K562 (cell line): Measurements from ENCODE around the gene SPEM2. TPM values are rescaled to one million over a fixed set of nuclear protein-coding genes. Genes with fewer than 3 reads are reported as not detected.

Experiments
- ATAC-seq: fragments of 200-7000 bp; cut with Tn5 transposase; 3 replicates; pipeline ENCODE4 v1.9.1; 2020; ENCODE audit warnings: moderate library complexity
- BruUV-seq: library from RNA; stranded (reverse); fragments of 400-500 nt; replicated peaks from 2 replicates; lab custom pipeline; 2021; lab: Mats Ljungman, UMichigan
- CTCF ChIA-PET: fragments of 300-600 bp; formaldehyde crosslinking; extraction: SDS; loops from one replicate; lab custom pipeline; 2021; ENCODE audit warnings: low intra/inter-chr PET ratio; lab: Yijun Ruan, JAX
- POLR2A ChIA-PET: fragments of 300-600, 350-650 bp; sonication (Branson Sonifier 250); formaldehyde crosslinking; extraction: SDS; loops from one replicate; lab custom pipeline; 2021; ENCODE audit warnings: antibody characterized with exemption, inconsistent platforms; lab: Yijun Ruan, JAX
- DNase-seq, 4 experiments: peaks; one replicate each; pipeline versions ENCODE4 v3.0.0 to v3.0.0-alpha.2; 2011 to 2018; ENCODE audit warnings: low spot score in 3 of 4, mixed read lengths in 3 of 4; ENCODE audit errors: extremely low read depth in 1 of 4
- FAIRE-seq: peaks from 2 replicates; lab custom pipeline; 2011; peaks lifted over from hg19 to GRCh38; lab: Jason Lieb, UNC
- H2AFZ ChIP-seq: 2 replicates; pipeline ENCODE4 v1.6.0; 2011; ENCODE audit warnings: low read depth, low read length, control low read depth, inconsistent platforms
- H3K27ac ChIP-seq: fragments of 200-600 bp; 3 replicates; pipeline ENCODE4 v1.8.0; 2011; ENCODE audit warnings: low read depth, mild to moderate bottlenecking, control low read depth, inconsistent platforms, low read length, moderate library complexity, mixed read lengths; ENCODE audit errors: extremely low read depth
- H3K27me3 ChIP-seq, 2 experiments: fragments of 300-600 bp in 1 of 2; 2 replicates in 1 of 2; 3 replicates in 1 of 2; pipeline versions ENCODE4 v1.6.0 to v1.8.0; 2011; ENCODE audit warnings: inconsistent platforms in 2 of 2, low read length in 2 of 2, mild to moderate bottlenecking in 1 of 2, mixed read lengths in 1 of 2, moderate library complexity in 1 of 2; ENCODE audit not compliant: control insufficient read depth in 2 of 2, insufficient read depth in 2 of 2
- H3K36me3 ChIP-seq: fragments of 300-600 bp; 3 replicates; pipeline ENCODE4 v1.8.0; 2011; ENCODE audit warnings: mild to moderate bottlenecking, low read length, inconsistent platforms; ENCODE audit not compliant: control insufficient read depth, insufficient read depth
- H3K4me1 ChIP-seq, 2 experiments: fragments of 200-600 bp in 1 of 2; replicated peaks in 1 of 2; 2 replicates in 1 of 2; 3 replicates in 1 of 2; pipeline versions ENCODE4 v1.5.1 to v1.8.0; 2011; ENCODE audit warnings: inconsistent platforms in 2 of 2, low read length in 2 of 2, mild to moderate bottlenecking in 1 of 2, mixed read lengths in 1 of 2, moderate library complexity in 1 of 2; ENCODE audit not compliant: control insufficient read depth in 2 of 2, insufficient read depth in 2 of 2
- H3K4me2 ChIP-seq: 2 replicates; pipeline ENCODE4 v1.6.1; 2011; ENCODE audit warnings: low read length, control low read depth, inconsistent platforms, mixed read lengths; ENCODE audit not compliant: insufficient read depth
- H3K4me3 ChIP-seq: fragments of 200-600 bp; sonication (generic), shearing (Covaris generic); 2 replicates; pipeline ENCODE4 v1.5.1; 2016; ENCODE audit warnings: control low read depth, inconsistent platforms
- H3K79me2 ChIP-seq: fragments of 200-600 bp; 3 replicates; pipeline ENCODE4 v1.8.0; 2011; ENCODE audit warnings: low read length, inconsistent platforms; ENCODE audit not compliant: control insufficient read depth, insufficient read depth
- H3K9ac ChIP-seq, 2 experiments: 2 replicates each; pipeline versions ENCODE4 v1.6.0 to v1.6.1; 2011; ENCODE audit warnings: low read depth in 2 of 2, low read length in 2 of 2, control low read depth in 1 of 2, inconsistent platforms in 1 of 2, mild to moderate bottlenecking in 1 of 2, mixed read lengths in 1 of 2; ENCODE audit not compliant: insufficient read depth in 1 of 2
- H3K9me1 ChIP-seq: one replicate; pipeline ENCODE4 v1.6.0; 2011; ENCODE audit warnings: inconsistent platforms, mild to moderate bottlenecking, low read length, moderate library complexity; ENCODE audit not compliant: control insufficient read depth, insufficient read depth
- H3K9me3 ChIP-seq: replicated peaks from 2 replicates; pipeline ENCODE4 v1.5.1; 2011; ENCODE audit warnings: low read depth, low read length, inconsistent platforms; ENCODE audit not compliant: control insufficient read depth, insufficient read depth
- H4K20me1 ChIP-seq: replicated peaks from 2 replicates; pipeline ENCODE4 v1.6.1; 2011; ENCODE audit warnings: low read length, inconsistent platforms, mixed read lengths; ENCODE audit not compliant: control insufficient read depth, insufficient read depth
- RFX1 ChIP-seq: fragments of 450-650 bp; IDR thresholded peaks from 2 replicates; pipeline ENCODE4 v1.6.1; 2016; ENCODE audit warnings: mild to moderate bottlenecking, moderate library complexity
- ZNF165 ChIP-seq: fragments of 250-450 bp; sonication (Bioruptor Pico); IDR thresholded peaks from 2 replicates; pipeline ENCODE4 v1.4.0; 2020; ENCODE audit warnings: borderline replicate concordance
- WGBS: fragments of 100-300 bp; shearing (Covaris generic); methylation state at CpG from one replicate; pipeline ENCODE4 v1.1.6; 2016; ENCODE audit warnings: low coverage, mixed read lengths; ENCODE audit not compliant: insufficient coverage; ENCODE audit errors: missing lambda C conversion rate; 5-methylcytosine and 5-hydroxymethylcytosine counted together
- in situ Hi-C: fragments of 300-500 bp; cut with MboI; formaldehyde crosslinking; loops from 4 replicates; pipeline ENCODE4 v1.15.0; 2018; ENCODE audit warnings: inconsistent platforms, mixed read lengths
- intact Hi-C: fragments of 100-400 bp; cut with micrococcal nuclease; formaldehyde crosslinking; loops from 2 replicates; pipeline ENCODE4 v1.14.2; 2022
- polyA plus RNA-seq, 8 experiments: library from polyadenylated mRNA; depleted of rRNA in 4 of 8; stranded (reverse) in 5 of 8; unstranded in 3 of 8; fragments of >200 nt; fragmentation: Nextera tagmentation in 2 of 8; fragmentation: Illumina TruSeq in 1 of 8; extraction: Ambion mirVana in 2 of 8; extraction: Trizol in 1 of 8; gene quantifications; 2 replicates each; pipeline versions ENCODE4 v1.2.1 to v1.2.3, GENCODE V29; 2011 to 2014; ENCODE audit warnings: inconsistent platforms in 1 of 8, missing spikeins in 1 of 8
- total RNA-seq, 7 experiments: library from RNA; depleted of rRNA in 6 of 7; stranded (reverse); fragments of >200 nt in 6 of 7; fragmentation: Illumina TruSeq in 2 of 7; extraction: Trizol in 2 of 7; gene quantifications; 2 replicates each; pipeline versions ENCODE4 v1.2.1 to v1.2.3, GENCODE V29; 2011 to 2021; ENCODE audit warnings: low replicate concordance in 1 of 7
- TF ChIP-seq, protein P1 (sequence below), 3 experiments: IDR thresholded peaks in 2 of 3; conservative IDR thresholded peaks in 1 of 3; 2 replicates each; pipeline ENCODE4 v1.5.1; 2011 to 2012; ENCODE audit warnings: low read length in 3 of 3, mild to moderate bottlenecking in 3 of 3, control low read depth in 2 of 3, improper control_type of control experiment in 1 of 3, inconsistent platforms in 1 of 3, low read depth in 1 of 3, mixed read lengths in 1 of 3, moderate library complexity in 1 of 3; ENCODE audit not compliant: insufficient read depth in 2 of 3

The SPEM2 gene
- total and polyA plus RNA-seq, 9 of the 15 experiments (the other 6 are each of a cell fraction or from before 2014, with no cell fraction given) = not detected

DNA sequence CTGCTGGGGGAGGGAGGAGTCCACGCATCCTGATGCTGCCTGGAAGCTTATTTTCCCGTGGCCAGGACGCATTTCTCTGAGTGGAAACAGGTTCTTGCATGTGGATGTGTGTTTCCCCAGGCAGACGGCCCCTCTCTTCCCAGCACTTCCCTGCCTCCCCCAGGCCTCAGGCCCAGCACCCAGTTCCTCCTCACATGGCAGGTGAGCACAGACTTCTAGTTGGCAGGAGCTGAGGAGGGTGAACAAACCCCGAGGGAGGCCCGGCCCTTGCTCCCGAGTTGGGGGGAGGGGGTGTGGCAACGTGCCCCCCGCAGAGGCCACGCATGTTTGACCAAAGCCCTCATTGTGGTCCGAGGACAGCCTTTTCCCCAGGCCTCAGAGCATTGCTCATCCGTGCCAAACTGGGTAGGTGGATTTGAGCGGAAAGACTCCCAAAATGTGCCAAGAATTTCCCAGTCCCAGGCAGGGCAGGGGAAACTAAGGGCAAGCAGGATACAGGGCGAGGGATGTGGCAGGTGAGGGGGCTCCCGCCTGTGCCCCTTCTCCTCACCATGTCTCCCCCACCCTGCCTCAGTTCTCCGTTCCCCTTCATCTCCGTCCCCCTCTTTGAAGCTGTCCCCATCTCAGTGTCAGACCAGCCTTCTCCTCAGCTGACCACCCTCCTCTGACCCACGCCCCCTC lies 6.8 kb upstream of the SPEM2 start:
- Histone ChIP-seq H3K9me1 (no peaks in the 10 kb centered on the region), H3K4me2 (no peak overlapping the region), H3K4me1 (peaks cover 0 to 10% of the 10 kb centered on the region in 2 experiments; a peak in 2 of 5 replicates), H3K27me3 (no peaks in the 10 kb centered on the region), H3K36me3 (no peaks in the 10 kb centered on the region), H3K9ac (no peak overlapping the region), H3K9me3 (no peaks in the 10 kb centered on the region), H3K4me3 (no peak overlapping the region), H3K27ac (no peak overlapping the region), H2AFZ (no peak overlapping the region), H3K79me2 (no peaks in the 10 kb centered on the region), H4K20me1 (no peaks in the 10 kb centered on the region)
- ATAC-seq (no peak), FAIRE-seq (no peak), DNase-seq (no peak)
- WGBS = 29% methylated on average over 13 of the region's 18 CpGs
- POLR2A ChIA-PET = interaction anchor here (1.0 kb wide), 1 partner anchor 14 kb away, joined by 4 read pairs; the partner anchor contains the start of gene TMEM256
- no peak for TF ChIP-seq ZNF165
- in situ Hi-C loops (no loop called here), intact Hi-C loops (no loop called here)
- CTCF ChIA-PET = no interaction called here
- BruUV-seq = no TSS peak

DNA sequence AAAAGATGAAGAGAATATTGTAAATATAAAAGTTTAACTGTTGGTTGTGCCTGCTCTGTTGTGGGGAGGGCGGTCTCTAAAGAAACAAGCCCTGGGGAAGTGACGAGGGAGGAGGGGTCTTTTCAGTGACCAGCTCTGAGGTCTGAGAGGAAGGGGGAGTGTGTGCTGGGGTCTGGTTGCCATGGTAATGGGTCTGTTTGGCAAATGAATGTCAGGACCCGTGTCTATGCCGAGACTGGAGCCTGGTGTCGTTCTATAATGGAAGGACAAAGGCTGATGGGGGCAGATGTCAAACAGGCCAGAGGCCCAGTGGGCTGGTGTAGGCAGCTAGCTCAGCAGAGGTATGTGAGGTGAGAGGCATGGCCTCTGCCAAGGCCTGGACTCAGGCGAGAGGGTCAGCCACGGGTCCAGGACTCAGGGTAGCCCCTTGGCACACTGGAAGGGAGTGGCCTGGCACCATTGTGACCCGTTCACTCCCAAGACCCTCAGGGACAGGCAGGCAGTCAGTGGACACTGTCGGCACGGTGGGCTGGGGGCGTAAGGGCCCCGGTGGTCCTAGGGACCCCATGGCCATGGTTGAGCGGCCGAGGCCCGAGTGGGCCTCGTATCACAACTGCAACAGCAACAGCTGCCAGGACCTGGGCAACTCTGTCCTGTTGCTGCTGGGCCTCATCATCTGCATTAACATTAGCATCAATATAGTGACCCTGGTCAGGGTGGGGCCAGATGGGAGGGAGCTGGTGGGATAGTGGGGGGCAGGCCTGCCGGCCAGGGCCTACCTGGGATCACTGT lies 5.4 kb upstream of the SPEM2 start, which contains the start of gene SPEM1:
TSS of gene SPEM1 (plus strand) at position 506 of the 792 bp plus-strand sequence. CDS start at position 567, 61 bp downstream.
- H3K27ac ChIP-seq = no peak within 1 kb of the TSS
- H3K36me3 ChIP-seq = no peaks in the 10 kb centered on the region
- FAIRE-seq (no peak), ATAC-seq (no peak), DNase-seq (no peak)
- H3K4me3 ChIP-seq = no peak within 1 kb of the TSS
- TF ChIP-seq, protein P1, sequence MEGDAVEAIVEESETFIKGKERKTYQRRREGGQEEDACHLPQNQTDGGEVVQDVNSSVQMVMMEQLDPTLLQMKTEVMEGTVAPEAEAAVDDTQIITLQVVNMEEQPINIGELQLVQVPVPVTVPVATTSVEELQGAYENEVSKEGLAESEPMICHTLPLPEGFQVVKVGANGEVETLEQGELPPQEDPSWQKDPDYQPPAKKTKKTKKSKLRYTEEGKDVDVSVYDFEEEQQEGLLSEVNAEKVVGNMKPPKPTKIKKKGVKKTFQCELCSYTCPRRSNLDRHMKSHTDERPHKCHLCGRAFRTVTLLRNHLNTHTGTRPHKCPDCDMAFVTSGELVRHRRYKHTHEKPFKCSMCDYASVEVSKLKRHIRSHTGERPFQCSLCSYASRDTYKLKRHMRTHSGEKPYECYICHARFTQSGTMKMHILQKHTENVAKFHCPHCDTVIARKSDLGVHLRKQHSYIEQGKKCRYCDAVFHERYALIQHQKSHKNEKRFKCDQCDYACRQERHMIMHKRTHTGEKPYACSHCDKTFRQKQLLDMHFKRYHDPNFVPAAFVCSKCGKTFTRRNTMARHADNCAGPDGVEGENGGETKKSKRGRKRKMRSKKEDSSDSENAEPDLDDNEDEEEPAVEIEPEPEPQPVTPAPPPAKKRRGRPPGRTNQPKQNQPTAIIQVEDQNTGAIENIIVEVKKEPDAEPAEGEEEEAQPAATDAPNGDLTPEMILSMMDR (IDR thresholded peaks at IDR 0.05 in 2 of 3, conservative IDR thresholded peaks at IDR 0.05 in 1 of 3; ENCODE audit: insufficient read depth in 2 of 3, low read depth in 1 of 3, low read length in 3 of 3) = no peak
- TF ChIP-seq RFX1 = peak; percentile 52; the same call in 1 of the 2 replicates
- peak within 1 kb of the TSS in 1 of 2 experiments; percentile 52; a peak in 2 of 4 replicates for H3K9ac ChIP-seq
- H3K9me1 ChIP-seq = no peaks in the 10 kb centered on the region
- WGBS = 45% methylated on average over 12 of the region's 17 CpGs
- ChIA-PET CTCF (no interaction called here), POLR2A (interaction anchor here (0.6 to 1.4 kb wide), 2 partner anchors 17 to 66 kb away, joined by 3 read pairs; no protein-coding TSS in a partner anchor)
- in situ Hi-C loops = no loop called here
- no TSS peak for BruUV-seq
- H3K4me1 ChIP-seq = peaks cover 0 to 10% of the 10 kb centered on the region in 2 experiments; a peak in 2 of 5 replicates
- H3K4me2 ChIP-seq = no peak within 1 kb of the TSS
- H3K9me3 ChIP-seq = no peaks in the 10 kb centered on the region
- H4K20me1 ChIP-seq = no peaks in the 10 kb centered on the region
- no peaks in the 10 kb centered on the region for H3K27me3 ChIP-seq
- intact Hi-C loops = no loop called here
- no peaks in the 10 kb centered on the region for H3K79me2 ChIP-seq
- no peak within 1 kb of the TSS for H2AFZ ChIP-seq
